ENCODE data around the gene HBA1. TPM values are rescaled to one million over a fixed set of nuclear protein-coding genes. Genes with fewer than 3 reads are reported as not detected.

HBA1 gene
- total RNA-seq, 5 donors from 2014 or later (not counting 1 experiment from before 2014, with no cell fraction given) = 5.5 to 6.4 (median 6.0) TPM; not detected in 2

DNA sequence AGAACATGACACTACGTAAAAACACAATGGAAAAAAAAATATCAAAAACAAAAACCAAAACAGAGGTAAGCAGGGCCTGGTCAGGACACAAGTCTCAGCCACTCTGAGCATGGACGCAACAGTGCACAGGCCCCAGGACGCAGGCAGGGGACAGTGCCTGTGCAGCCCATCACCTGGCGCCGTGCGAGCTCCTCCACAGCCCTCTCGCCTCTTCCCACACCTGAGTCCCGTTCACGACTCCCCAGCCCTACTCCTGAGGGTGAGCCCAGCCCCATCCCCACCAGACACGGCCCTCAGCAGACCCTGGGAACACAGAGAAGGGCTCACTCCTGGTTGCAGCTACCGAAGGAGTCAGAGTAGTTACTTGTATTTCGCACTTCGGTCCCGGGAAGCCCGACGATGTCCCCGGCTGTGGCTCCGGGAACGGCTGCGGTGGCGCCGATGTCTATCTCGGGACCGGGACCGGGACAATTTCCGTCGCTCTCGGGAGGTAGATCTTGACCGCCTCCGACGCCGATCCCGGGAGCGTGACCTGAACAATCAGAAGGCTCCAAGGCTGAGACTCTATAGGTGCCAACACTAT is 13.2 kb downstream of the HBA1 start:
- H3K4me1 ChIP-seq (ENCODE audit: control insufficient read depth in 1 of 2, extremely low read depth in 1 of 2, insufficient read depth in 2 of 2, low read length in 2 of 2) = peaks cover 0 to 2% of the 10 kb centered on the region in 2 experiments
- peaks cover 0 to 8% (median 4%) of the 10 kb centered on the region in 3 donors for H3K4me1 Mint-ChIP-seq
- no peak for ATAC-seq (replicated peaks in 1 of 4)

DNA sequence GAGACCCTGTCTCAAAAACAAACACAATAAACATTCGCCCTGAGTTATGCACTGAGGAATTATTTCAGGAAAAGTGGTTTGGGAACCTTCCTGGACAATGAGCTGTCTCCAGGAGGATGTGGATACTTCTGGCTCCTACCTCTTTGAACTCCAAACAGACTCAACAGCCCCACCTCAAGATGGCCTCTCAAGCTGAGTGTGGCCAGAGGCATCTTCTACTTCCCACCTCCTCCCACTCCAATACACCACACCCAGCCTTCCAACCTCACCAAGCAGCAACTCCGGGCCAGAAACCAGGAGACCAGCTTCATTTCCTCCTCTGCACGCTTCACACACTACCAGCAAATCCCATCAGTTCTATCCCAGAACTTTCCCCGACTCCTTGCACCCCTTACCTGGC is 15.4 kb downstream of the HBA1 start:
- no peak for DNase-seq
- no peak overlapping the region for H3K4me3 ChIP-seq (ENCODE audit: control insufficient read depth in 1 of 2, extremely low read depth in 1 of 2, low read length in 1 of 2)
- H3K36me3 Mint-ChIP-seq = peaks cover 51% of the 10 kb centered on the region
- H3K4me1 ChIP-seq (ENCODE audit: control insufficient read depth in 1 of 2, extremely low read depth in 1 of 2, insufficient read depth in 2 of 2, low read length in 2 of 2) = peaks cover 0 to 2% of the 10 kb centered on the region in 2 experiments
- no peaks in the 10 kb centered on the region for H3K9me3 ChIP-seq
- H3K4me1 Mint-ChIP-seq = peaks cover 0 to 8% (median 4%) of the 10 kb centered on the region in 3 donors
- no peaks in the 10 kb centered on the region for H3K9me3 Mint-ChIP-seq
- no peaks in the 10 kb centered on the region for H3K27me3 ChIP-seq (replicated peaks in 1 of 2; ENCODE audit: control insufficient read depth in 2 of 2, extremely low read depth in 1 of 2, insufficient read depth in 2 of 2, low read length in 1 of 2)
- H3K27me3 Mint-ChIP-seq = no peaks in the 10 kb centered on the region
- no peak overlapping the region for H3K27ac ChIP-seq (ENCODE audit: low read length)
- no peak overlapping the region for H3K27ac Mint-ChIP-seq
- POLR2A ChIA-PET = no interaction called here
- CTCF ChIA-PET = no interaction called here
- H3K4me3 Mint-ChIP-seq = no peak overlapping the region
- WGBS (ENCODE audit: insufficient coverage) = 90% methylated on average over 3 of the region's 4 CpGs
- ATAC-seq (replicated peaks in 1 of 4) = no peak
- H3K36me3 ChIP-seq (ENCODE audit: control insufficient read depth in 2 of 2, extremely low read depth in 1 of 2, insufficient read depth in 1 of 2, low read length in 1 of 2) = peaks cover 18 to 85% of the 10 kb centered on the region in 2 donors

More for the DNA sequence above, 13.2 kb downstream of the HBA1 start:
- Histone ChIP-seq H3K27ac (ENCODE audit: low read length) (no peak overlapping the region), H3K36me3 (ENCODE audit: control insufficient read depth in 2 of 2, extremely low read depth in 1 of 2, insufficient read depth in 1 of 2, low read length in 1 of 2) (peaks cover 7 to 70% of the 10 kb centered on the region in 2 donors), H3K27me3 (replicated peaks in 1 of 2; ENCODE audit: control insufficient read depth in 2 of 2, extremely low read depth in 1 of 2, insufficient read depth in 2 of 2, low read length in 1 of 2) (no peaks in the 10 kb centered on the region), H3K9me3 (no peaks in the 10 kb centered on the region), H3K4me3 (ENCODE audit: control insufficient read depth in 1 of 2, extremely low read depth in 1 of 2, low read length in 1 of 2) (no peak overlapping the region)
- WGBS (ENCODE audit: insufficient coverage) = 98% methylated on average over 34 of the region's 34 CpGs
- CTCF ChIA-PET = no interaction called here
- Mint-ChIP-seq H3K27me3 (no peaks in the 10 kb centered on the region), H3K9me3 (no peaks in the 10 kb centered on the region), H3K36me3 (peaks cover 45% of the 10 kb centered on the region), H3K27ac (no peak overlapping the region), H3K4me3 (no peak overlapping the region)
- DNase-seq = no peak
- POLR2A ChIA-PET = no interaction called here

DNA sequence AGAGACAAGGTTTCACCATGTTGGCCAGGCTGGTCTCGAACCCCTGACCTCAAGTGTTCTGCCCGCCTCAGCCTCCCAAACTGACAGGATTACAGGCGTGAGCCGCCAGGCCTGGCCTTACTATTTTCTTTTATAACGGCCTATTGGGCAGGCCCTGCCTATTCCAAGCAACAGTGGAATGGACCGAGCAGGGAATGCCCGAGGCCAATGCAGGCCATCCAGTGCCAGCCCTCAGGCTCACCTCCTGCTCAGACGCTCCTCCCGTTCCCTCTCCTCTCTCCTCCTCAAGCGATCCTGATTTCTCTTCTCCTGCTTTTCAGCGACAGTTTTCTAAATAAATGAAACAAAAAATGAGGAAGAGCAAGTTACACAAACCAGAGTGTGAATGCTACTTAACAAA is 16.2 kb downstream of the HBA1 start:
- peaks cover 51% of the 10 kb centered on the region for H3K36me3 Mint-ChIP-seq
- H3K4me1 Mint-ChIP-seq = peaks cover 0 to 8% (median 4%) of the 10 kb centered on the region in 3 donors

DNA sequence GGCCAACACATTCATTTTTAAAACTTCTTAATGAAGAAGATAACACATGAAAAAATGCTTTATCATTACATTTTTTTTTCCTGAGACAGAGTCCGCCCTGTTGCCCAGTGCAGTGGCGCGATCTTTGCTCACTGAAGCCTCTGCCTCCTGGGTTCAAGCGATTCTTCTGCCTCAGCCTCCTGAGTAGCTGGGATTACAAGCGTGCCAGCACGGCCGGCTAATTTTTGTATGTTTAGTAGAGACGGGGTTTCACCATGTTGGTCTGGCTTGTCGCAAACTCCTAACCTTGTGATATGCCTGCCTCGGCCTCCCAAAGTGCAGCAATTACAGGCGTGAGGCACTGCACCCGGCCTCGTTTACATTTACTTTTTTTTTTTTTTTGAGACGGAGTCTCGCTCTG is 17.0 kb downstream of the HBA1 start:
- DNase-seq = no peak
- no peak for ATAC-seq (replicated peaks in 1 of 4)
- Mint-ChIP-seq H3K9me3 (no peaks in the 10 kb centered on the region), H3K36me3 (peaks cover 54% of the 10 kb centered on the region), H3K4me1 (peaks cover 0 to 8% (median 4%) of the 10 kb centered on the region in 3 donors), H3K27me3 (no peaks in the 10 kb centered on the region), H3K27ac (no peak overlapping the region), H3K4me3 (no peak overlapping the region)
- Histone ChIP-seq H3K9me3 (no peaks in the 10 kb centered on the region), H3K27me3 (replicated peaks in 1 of 2; ENCODE audit: control insufficient read depth in 2 of 2, extremely low read depth in 1 of 2, insufficient read depth in 2 of 2, low read length in 1 of 2) (no peaks in the 10 kb centered on the region), H3K4me1 (ENCODE audit: control insufficient read depth in 1 of 2, extremely low read depth in 1 of 2, insufficient read depth in 2 of 2, low read length in 2 of 2) (peaks cover 0 to 2% of the 10 kb centered on the region in 2 experiments), H3K27ac (ENCODE audit: low read length) (no peak overlapping the region), H3K36me3 (ENCODE audit: control insufficient read depth in 2 of 2, extremely low read depth in 1 of 2, insufficient read depth in 1 of 2, low read length in 1 of 2) (peaks cover 22 to 90% of the 10 kb centered on the region in 2 donors), H3K4me3 (ENCODE audit: control insufficient read depth in 1 of 2, extremely low read depth in 1 of 2, low read length in 1 of 2) (no peak overlapping the region)
- 97% methylated on average over 5 of the region's 15 CpGs for WGBS (ENCODE audit: insufficient coverage)
- ChIA-PET POLR2A (no interaction called here), CTCF (interaction anchor here in 1 of 2 donors (0.7 kb wide), 2 partner anchors 158 to 1145 kb away, joined by 3 to 4 read pairs; no protein-coding TSS in a partner anchor)

More for the DNA sequence above, 16.2 kb downstream of the HBA1 start:
- Mint-ChIP-seq H3K9me3 (no peaks in the 10 kb centered on the region), H3K4me3 (no peak overlapping the region), H3K27me3 (no peaks in the 10 kb centered on the region), H3K27ac (no peak overlapping the region)
- ChIA-PET POLR2A (interaction anchor here in 1 of 2 donors (0.6 kb wide), 1 partner anchor 25 kb away, joined by 3 read pairs; no protein-coding TSS in a partner anchor), CTCF (no interaction called here)
- Histone ChIP-seq H3K27ac (ENCODE audit: low read length) (no peak overlapping the region), H3K4me1 (ENCODE audit: control insufficient read depth in 1 of 2, extremely low read depth in 1 of 2, insufficient read depth in 2 of 2, low read length in 2 of 2) (peaks cover 0 to 2% of the 10 kb centered on the region in 2 experiments), H3K9me3 (no peaks in the 10 kb centered on the region), H3K4me3 (ENCODE audit: control insufficient read depth in 1 of 2, extremely low read depth in 1 of 2, low read length in 1 of 2) (no peak overlapping the region), H3K27me3 (replicated peaks in 1 of 2; ENCODE audit: control insufficient read depth in 2 of 2, extremely low read depth in 1 of 2, insufficient read depth in 2 of 2, low read length in 1 of 2) (no peaks in the 10 kb centered on the region), H3K36me3 (ENCODE audit: control insufficient read depth in 2 of 2, extremely low read depth in 1 of 2, insufficient read depth in 1 of 2, low read length in 1 of 2) (peaks cover 21 to 87% of the 10 kb centered on the region in 2 donors)
- DNase-seq (no peak), ATAC-seq (replicated peaks in 1 of 4) (no peak)
- 98% methylated on average over 7 of the region's 11 CpGs for WGBS (ENCODE audit: insufficient coverage)

DNA sequence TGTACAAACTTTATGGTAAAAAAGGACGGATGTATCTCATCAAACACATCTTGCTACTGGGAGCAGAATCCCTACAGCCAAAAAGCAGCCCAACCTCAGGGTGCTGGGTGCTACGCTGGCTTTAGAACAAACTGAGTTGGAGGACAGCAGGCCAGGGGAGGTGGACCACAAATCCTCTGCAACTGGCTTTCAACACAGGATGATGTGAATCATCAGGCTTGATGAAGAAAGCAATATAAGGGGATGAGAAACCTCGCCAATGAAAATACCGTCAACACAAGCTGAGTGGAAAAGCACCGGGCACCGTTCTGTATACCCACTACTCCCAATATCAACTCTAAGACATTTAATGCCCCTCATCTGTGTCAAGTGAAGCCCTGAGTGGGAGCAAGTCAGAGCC is 18.0 kb downstream of the HBA1 start:
- Histone ChIP-seq H3K27ac (ENCODE audit: low read length) (no peak overlapping the region), H3K4me3 (ENCODE audit: control insufficient read depth in 1 of 2, extremely low read depth in 1 of 2, low read length in 1 of 2) (no peak overlapping the region), H3K4me1 (ENCODE audit: control insufficient read depth in 1 of 2, extremely low read depth in 1 of 2, insufficient read depth in 2 of 2, low read length in 2 of 2) (no peaks in the 10 kb centered on the region), H3K36me3 (ENCODE audit: control insufficient read depth in 2 of 2, extremely low read depth in 1 of 2, insufficient read depth in 1 of 2, low read length in 1 of 2) (peaks cover 22 to 90% of the 10 kb centered on the region in 2 donors), H3K27me3 (replicated peaks in 1 of 2; ENCODE audit: control insufficient read depth in 2 of 2, extremely low read depth in 1 of 2, insufficient read depth in 2 of 2, low read length in 1 of 2) (no peaks in the 10 kb centered on the region), H3K9me3 (no peaks in the 10 kb centered on the region)
- 100% methylated on average over 1 of the region's 6 CpGs for WGBS (ENCODE audit: insufficient coverage)
- ATAC-seq (replicated peaks in 1 of 4) (no peak), DNase-seq (no peak)
- ChIA-PET POLR2A (interaction anchor here in 1 of 2 donors (0.7 kb wide), 1 partner anchor 24 kb away, joined by 4 read pairs; no protein-coding TSS in a partner anchor), CTCF (no interaction called here)
- H3K27ac Mint-ChIP-seq = no peak overlapping the region
- H3K27me3 Mint-ChIP-seq = no peaks in the 10 kb centered on the region
- H3K4me1 Mint-ChIP-seq = no peaks in the 10 kb centered on the region
- no peaks in the 10 kb centered on the region for H3K9me3 Mint-ChIP-seq
- H3K4me3 Mint-ChIP-seq = no peak overlapping the region
- H3K36me3 Mint-ChIP-seq = peaks cover 50% of the 10 kb centered on the region

DNA sequence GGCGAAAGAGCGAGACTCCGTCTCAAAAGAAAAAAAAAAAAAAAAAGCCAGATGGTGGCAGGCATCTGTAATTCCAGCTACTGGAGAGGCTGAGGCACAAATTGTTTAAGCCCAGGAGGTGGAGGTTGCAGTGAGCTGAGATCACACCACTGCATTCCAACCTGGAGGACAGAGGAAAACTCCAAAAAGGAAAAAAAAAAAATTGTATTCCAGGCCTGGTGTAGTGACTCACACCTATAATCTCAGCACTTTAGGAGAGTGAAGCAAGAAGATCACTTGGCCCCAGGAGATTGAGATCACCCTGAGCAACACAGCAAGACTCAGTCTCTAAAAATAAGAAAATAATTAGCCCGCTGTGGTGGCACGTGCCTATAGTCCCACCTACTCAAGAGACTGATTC is 23.9 kb downstream of the HBA1 start:
- peaks cover 34% of the 10 kb centered on the region for H3K36me3 Mint-ChIP-seq
- ChIA-PET CTCF (no interaction called here), POLR2A (no interaction called here)
- Histone ChIP-seq H3K36me3 (ENCODE audit: control insufficient read depth in 2 of 2, extremely low read depth in 1 of 2, insufficient read depth in 1 of 2, low read length in 1 of 2) (peaks cover 19 to 71% of the 10 kb centered on the region in 2 donors), H3K4me3 (ENCODE audit: control insufficient read depth in 1 of 2, extremely low read depth in 1 of 2, low read length in 1 of 2) (no peak overlapping the region), H3K27me3 (replicated peaks in 1 of 2; ENCODE audit: control insufficient read depth in 2 of 2, extremely low read depth in 1 of 2, insufficient read depth in 2 of 2, low read length in 1 of 2) (no peaks in the 10 kb centered on the region), H3K27ac (ENCODE audit: low read length) (no peak overlapping the region), H3K4me1 (ENCODE audit: control insufficient read depth in 1 of 2, extremely low read depth in 1 of 2, insufficient read depth in 2 of 2, low read length in 2 of 2) (no peaks in the 10 kb centered on the region), H3K9me3 (no peaks in the 10 kb centered on the region)
- ATAC-seq (replicated peaks in 1 of 4) (no peak), DNase-seq (no peak)
- H3K4me3 Mint-ChIP-seq = no peak overlapping the region
- H3K9me3 Mint-ChIP-seq = no peaks in the 10 kb centered on the region
- H3K27me3 Mint-ChIP-seq = no peaks in the 10 kb centered on the region
- WGBS (ENCODE audit: insufficient coverage) = 93% methylated on average over 3 of the region's 5 CpGs
- no peak overlapping the region for H3K27ac Mint-ChIP-seq
- H3K4me1 Mint-ChIP-seq = no peaks in the 10 kb centered on the region

All from T-cell (primary cell).